ENCODE results near the gene TMEM184A.

The TMEM184A gene

DNA sequence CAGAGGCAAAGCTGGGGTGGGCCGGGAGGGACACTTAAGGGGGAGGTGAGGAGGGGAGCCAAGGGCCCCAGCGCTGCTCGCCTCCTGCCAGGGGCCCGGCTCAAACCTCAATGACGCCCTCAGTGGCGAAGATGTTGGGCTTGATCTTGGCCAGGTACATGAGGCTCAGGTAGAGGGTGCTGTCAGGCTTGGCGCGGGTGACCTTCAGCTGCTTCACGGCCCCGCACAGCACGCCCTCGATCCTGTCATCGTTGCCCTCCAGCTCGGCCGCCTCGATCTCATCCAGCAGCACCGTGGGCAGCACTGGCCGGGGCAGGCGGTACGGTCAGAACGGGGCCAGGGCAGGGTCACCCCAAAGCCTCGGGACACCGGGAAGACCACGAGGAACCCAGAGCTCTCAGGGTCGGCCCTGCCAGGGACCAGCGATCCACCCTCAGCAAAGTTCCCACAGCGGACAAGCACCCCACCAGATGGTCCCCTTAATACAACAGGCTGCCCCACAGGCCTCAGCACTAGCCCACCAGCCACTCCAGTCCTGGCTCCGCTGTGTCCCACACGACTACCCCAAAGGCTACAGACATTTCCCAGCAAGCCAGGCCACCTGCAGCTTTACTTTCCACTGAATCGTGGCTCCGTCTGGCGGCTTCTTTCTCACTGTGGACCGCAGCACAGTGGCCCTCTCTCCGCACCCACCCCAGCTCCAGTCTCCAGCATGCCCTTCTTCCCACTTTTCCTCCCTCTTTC lies 55.8 kb downstream of the TMEM184A start:
- no peak for DNase-seq

- DNase-seq = no peak
Observed at GRCh38 chr7:1499367-1500029, 56.5 kb downstream of the TMEM184A start.

- DNase-seq = no peak
Observed at GRCh38 chr7:1498370-1499305, 57.4 kb downstream of the TMEM184A start.

- DNase-seq = no peak
Observed at GRCh38 chr7:1497293-1497927, 58.6 kb downstream of the TMEM184A start.

- DNase-seq = no peak
Observed at GRCh38 chr7:1496531-1497292, 59.3 kb downstream of the TMEM184A start.

- DNase-seq = no peak
Observed at GRCh38 chr7:1495564-1496242, 60.3 kb downstream of the TMEM184A start.

- DNase-seq = no peak
Observed at GRCh38 chr7:1494866-1495563, 61.0 kb downstream of the TMEM184A start.

DNA sequence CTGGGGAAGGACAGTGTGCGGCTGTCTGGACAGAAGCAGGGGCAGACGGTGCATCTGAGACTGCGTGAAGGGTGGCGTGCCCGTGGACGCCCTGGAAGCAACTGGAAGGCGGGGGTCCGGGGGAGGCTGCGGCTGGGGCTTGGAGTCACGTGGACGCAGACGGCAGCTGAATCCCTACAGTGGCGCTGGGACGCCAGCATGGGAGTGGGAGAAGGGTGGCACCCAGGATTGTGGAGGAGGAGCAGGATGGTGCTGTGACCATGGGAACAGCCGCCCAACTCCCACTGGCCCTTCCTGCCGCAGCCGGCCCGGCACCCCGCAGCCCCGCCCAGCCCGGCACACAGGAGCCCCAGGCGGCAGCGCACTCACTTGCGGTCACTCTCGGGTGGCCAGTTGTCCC lies 61.6 kb downstream of the TMEM184A start:
- no peak for DNase-seq

DNA sequence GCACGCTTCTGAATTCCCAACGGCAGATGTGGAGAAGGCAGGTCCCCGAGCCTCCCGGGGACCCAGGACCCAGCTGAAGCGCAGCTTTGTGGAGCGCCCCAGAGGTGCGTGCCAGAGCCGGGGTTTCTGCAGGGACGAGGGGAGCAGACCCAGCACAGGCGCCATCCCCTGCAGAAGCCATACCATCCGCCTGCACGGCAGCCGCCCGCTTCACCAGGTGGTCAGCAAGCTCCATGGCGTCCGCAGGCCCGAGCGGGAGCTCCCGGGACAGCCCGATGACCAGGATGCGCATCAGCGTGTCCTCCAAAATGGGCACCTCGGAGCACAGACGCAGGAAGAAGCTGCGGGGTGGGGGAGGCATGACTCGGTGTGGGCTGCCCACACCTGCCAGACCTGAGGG lies 62.4 kb downstream of the TMEM184A start:
- DNase-seq = no peak

GRCh38 chr7:1493129-1493528 lies 62.9 kb downstream of the TMEM184A start:
- DNase-seq = no peak

DNA sequence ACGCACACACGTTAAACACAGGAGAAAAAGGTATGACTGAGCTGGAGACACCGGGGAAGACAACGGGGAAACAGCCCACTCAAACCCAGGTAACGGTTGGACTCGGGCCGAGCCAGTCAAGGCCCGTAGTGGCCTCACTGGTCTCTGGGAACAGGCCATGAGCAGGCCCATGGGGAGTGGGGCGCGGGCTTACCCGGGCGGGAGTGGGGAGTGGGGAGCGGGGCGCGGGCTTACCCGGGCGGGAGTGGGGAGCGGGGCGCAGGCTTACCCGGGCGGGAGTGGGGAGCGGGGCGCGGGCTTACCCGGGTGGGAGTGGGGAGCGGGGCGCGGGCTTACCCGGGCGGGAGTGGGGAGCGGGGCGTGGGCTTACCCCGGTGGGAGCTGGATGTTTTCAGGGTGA lies 63.4 kb downstream of the TMEM184A start:
- DNase-seq = no peak
